Panc1 (cell line): Measurements from ENCODE around the gene BHLHE40.

Experiments used
- CTCF ChIP-seq: fragments of 450-650 bp; IDR thresholded peaks from 2 replicates; pipeline ENCODE4 v1.5.1; 2017; ENCODE audit warnings: mild to moderate bottlenecking
- POLR2AphosphoS5 ChIP-seq: IDR thresholded peaks from 2 replicates; pipeline ENCODE4 v1.6.1; 2012; ENCODE audit warnings: mild to moderate bottlenecking, low read depth, low read length, moderate library complexity
- REST ChIP-seq, 2 experiments: IDR thresholded peaks; 2 replicates each; pipeline ENCODE4 v1.6.1; 2011 to 2012; ENCODE audit warnings: low read depth in 2 of 2, control low read depth in 1 of 2, low read length in 1 of 2, mild to moderate bottlenecking in 1 of 2, moderate library complexity in 1 of 2; ENCODE audit not compliant: insufficient read depth in 1 of 2
- SIN3A ChIP-seq: IDR thresholded peaks from 2 replicates; pipeline ENCODE4 v1.6.1; 2012; ENCODE audit warnings: low read depth, mild to moderate bottlenecking, low read length, moderate library complexity, borderline replicate concordance; ENCODE audit not compliant: insufficient read depth

DNA sequence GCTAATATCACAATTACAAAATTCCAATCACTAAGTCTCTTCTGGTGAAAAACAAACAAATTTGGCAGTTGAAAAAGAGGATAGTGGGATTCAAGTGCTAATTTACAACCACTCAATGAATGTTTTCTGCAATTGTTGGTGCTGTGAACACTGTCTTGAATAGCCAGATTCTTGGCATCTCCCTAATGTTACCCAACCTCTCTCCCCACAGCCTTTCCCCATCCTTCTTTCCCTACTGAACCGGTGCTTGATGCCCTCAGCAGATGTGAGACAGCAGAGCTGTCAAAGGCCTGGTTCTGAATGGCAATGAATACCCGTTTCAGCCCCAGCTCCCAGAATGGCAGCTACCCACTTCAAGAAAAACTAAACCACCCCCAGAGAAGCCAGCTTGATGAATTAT, 22.5 kb upstream of the BHLHE40 start:
- TF ChIP-seq CTCF (no peak), SIN3A (no peak), POLR2AphosphoS5 (no peak), REST (IDR thresholded peaks at IDR 0.05; ENCODE audit: insufficient read depth in 1 of 2, low read depth in 2 of 2, low read length in 1 of 2) (no peak)
